Fibroblast of upper back skin (primary cell): ENCODE data around the gene AKAP13.

Source experiments
- DNase-seq: peaks from one replicate; pipeline ENCODE4 v3.0.0-alpha.2; 2013

The AKAP13 gene

GRCh38 chr15:85543741-85544155 lies 163.3 kb downstream of the AKAP13 start:
- DNase-seq = no peak

GRCh38 chr15:85545185-85545584 lies 164.8 kb downstream of the AKAP13 start:
- no peak for DNase-seq

- DNase-seq = no peak
These were observed 165.3 kb downstream of the AKAP13 start for GRCh38 chr15:85545752-85546151.

DNA sequence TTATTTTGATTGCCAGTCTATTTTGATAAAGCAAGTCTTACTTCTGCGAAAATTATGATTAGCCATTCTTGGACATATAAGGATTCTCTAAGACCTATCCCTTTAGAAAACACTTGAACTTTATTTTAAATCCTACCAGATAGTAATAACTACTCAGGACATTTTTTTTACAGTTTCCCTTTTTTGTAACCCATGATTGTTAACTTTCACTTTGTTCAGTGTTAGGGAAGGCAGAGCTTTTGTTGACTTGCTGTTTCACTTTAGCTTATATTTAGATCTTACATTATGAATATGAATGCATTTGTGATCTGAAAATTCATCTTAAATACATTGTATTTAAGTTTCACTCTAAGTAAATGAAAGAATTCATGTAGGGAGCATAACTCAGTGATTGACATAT lies 167.0 kb downstream of the AKAP13 start:
- DNase-seq = no peak

GRCh38 chr15:85550283-85550682 lies 169.9 kb downstream of the AKAP13 start:
- no peak for DNase-seq

DNA sequence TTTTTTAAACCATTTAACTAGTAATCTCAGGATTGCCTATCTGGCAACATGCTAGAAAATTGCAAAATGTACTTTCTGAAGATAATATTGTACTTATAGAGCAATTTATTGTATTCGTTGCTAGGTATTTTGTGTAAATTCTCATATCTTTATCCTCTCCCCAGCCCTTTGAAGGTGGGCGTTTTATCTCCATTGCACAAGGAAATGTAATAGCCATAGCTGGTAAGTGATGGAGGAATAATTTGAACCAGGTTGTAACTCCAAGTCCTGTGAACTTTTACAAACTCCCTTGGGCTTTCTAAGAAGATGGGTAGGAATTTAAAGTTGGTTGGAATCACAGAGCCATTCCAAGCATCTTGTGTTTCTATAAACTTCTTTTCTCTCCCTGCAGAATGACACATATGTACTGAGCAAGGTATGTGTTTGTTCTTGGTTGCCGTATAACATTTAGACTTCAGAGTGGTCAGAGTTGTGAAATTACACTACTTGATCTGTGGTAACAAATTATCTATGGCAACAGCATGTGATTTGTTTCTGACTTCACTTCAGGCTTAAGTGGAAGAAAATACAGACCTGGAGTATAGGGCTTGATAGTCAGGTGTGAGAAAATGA lies 170.9 kb downstream of the AKAP13 start:
- DNase-seq = peak; percentile 30

GRCh38 chr15:85554852-85555521 lies 174.6 kb downstream of the AKAP13 start:
- DNase-seq = no peak

GRCh38 chr15:85555875-85556617 lies 175.6 kb downstream of the AKAP13 start:
- no peak for DNase-seq

DNA sequence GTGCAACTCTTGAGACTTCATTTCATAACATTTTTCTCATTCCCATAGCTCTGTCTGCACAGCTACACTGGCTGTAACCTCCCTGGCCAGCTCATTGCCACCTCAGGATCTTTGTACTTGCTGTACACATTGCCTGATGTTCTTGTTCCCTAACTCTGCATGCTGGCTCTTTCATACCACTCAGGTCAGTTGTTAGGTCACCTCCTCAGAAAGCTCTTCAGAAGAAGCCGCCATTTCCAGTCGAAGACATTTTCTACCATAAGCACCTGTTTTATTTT lies 176.2 kb downstream of the AKAP13 start:
- DNase-seq = no peak

GRCh38 chr15:85557385-85557784 lies 177.0 kb downstream of the AKAP13 start:
- no peak for DNase-seq

DNA sequence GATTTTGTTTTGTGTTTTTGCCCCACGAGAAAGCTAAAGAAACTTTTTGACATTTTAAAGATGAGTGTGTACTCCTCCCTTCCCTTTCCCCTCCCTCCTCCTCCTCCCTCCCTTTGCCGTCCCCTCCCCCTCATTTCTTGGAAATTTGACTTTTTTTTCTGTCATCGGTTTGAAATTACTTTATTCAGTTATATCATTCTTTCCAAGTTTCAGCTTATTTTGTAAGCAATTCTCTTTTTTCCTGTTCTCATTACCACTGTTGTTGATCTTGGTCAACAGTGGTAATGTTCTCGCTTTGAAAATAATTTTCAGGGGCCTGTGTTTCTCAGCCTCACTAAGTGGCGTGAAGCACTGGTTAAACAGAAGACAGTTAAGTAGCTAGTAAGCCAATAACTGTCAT lies 178.4 kb downstream of the AKAP13 start:
- no peak for DNase-seq

- DNase-seq = no peak
These were observed 179.1 kb downstream of the AKAP13 start for GRCh38 chr15:85559530-85559929.

DNA sequence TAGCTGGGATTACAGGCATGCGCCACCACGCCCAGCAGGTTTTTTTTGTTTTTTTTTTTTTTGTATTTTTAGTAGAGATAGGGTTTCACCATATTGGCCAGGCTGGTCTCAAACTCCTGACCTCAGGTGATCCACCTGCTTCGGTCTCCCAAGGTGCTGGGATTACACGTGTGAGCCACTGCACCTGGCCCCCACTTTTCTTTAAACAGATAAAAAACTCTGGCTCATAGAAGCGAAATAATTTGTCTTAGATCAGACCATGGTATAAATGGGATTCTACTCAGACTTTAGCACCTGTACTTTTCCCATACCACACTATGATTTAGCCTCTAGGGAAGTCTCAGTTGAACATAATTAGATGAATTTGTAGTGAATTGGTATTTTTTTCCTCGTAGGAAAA lies 182.4 kb downstream of the AKAP13 start:
- DNase-seq = no peak

GRCh38 chr15:85563328-85563727 lies 182.9 kb downstream of the AKAP13 start:
- peak; percentile 35 for DNase-seq

- no peak for DNase-seq
These were observed 183.3 kb downstream of the AKAP13 start for GRCh38 chr15:85563731-85564130.

DNA sequence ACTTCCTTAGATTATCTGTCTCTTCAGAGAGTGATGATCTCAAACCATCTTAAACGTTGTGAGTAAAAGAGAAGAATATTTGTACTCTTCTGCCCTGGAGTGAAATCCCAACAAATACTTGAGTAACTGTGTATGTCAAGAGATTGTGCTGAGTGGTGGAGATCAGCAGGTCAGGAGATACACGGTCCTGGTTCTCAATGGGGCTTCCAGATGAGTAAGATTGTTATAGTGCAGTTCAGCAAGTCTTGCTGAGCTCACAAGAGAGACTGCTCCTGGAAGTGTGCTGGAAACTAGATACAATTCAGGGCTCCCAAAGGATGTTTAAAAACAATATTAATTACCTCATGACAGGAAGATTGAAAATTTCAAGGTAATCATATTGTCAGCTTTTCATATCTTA lies 184.3 kb downstream of the AKAP13 start:
- no peak for DNase-seq

GRCh38 chr15:85568261-85568808 lies 187.9 kb downstream of the AKAP13 start:
- peak; percentile 32 for DNase-seq

- no peak for DNase-seq
These were observed 189.9 kb downstream of the AKAP13 start for GRCh38 chr15:85570336-85570735.

DNA sequence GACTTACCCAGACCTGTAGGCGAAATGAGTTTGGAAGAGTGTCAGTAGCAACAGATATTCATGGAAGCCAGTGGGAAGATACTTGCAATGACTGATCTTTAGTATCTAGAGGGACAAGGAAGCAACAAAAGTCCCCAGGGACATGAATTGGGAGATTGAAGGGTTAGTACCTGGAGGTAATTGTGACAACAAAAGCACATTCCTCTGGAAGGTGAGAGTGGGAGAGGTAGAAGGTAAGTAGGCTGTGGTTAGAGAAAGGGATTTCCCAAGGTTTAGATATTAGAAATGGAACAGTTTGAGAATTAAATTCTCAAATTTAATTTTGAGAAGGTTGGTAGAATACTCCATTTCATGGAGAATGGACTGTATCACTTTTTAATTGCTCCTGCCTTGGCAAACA lies 191.4 kb downstream of the AKAP13 start:
- no peak for DNase-seq

- no peak for DNase-seq
These were observed 196.0 kb downstream of the AKAP13 start for GRCh38 chr15:85576392-85576791.

DNA sequence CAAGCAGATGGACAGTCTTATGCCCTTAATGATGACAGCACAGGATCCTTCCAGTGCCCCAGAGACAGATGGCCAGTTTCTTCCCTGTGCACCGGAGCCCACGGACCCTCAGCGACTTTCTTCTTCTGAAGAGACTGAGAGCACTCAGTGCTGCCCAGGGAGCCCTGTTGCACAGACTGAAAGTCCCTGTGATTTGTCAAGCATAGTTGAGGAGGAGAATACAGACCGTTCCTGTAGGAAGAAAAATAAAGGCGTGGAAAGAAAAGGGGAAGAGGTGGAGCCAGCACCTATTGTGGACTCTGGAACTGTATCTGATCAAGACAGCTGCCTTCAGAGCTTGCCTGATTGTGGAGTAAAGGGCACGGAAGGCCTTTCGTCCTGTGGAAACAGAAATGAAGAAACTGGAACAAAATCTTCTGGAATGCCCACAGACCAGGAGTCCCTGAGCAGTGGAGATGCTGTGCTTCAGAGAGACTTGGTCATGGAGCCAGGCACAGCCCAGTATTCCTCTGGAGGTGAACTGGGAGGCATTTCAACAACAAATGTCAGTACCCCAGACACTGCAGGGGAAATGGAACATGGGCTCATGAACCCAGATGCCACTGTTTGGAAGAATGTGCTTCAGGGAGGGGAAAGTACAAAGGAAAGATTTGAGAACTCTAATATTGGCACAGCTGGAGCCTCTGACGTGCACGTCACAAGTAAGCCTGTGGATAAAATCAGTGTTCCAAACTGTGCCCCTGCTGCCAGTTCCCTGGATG lies 198.7 kb downstream of the AKAP13 start:
- no peak for DNase-seq

DNA sequence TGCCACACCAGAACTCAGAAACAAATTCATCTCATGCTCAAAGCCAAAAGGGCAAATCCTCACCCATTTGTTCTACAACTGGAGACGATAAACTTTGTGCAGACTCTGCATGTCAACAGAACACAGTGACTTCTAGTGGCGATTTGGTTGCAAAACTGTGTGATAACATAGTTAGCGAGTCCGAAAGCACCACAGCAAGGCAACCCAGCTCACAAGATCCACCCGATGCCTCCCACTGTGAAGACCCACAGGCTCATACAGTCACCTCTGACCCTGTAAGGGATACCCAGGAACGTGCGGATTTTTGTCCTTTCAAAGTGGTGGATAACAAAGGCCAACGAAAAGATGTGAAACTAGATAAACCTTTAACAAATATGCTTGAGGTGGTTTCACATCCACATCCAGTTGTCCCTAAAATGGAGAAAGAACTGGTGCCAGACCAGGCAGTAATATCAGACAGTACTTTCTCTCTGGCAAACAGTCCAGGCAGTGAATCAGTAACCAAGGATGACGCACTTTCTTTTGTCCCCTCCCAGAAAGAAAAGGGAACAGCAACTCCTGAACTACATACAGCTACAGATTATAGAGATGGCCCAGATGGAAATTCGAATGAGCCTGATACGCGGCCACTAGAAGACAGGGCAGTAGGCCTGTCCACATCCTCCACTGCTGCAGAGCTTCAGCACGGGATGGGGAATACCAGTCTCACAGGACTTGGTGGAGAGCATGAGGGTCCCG lies 199.7 kb downstream of the AKAP13 start:
- no peak for DNase-seq

DNA sequence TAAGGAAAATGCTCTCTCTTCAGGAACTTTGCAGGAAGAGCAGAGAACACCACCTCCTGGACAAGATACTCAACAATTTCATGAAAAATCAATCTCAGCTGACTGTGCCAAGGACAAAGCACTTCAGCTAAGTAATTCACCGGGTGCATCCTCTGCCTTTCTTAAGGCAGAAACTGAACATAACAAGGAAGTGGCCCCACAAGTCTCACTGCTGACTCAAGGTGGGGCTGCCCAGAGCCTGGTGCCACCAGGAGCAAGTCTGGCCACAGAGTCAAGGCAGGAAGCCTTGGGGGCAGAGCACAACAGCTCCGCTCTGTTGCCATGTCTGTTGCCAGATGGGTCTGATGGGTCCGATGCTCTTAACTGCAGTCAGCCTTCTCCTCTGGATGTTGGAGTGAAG lies 200.5 kb downstream of the AKAP13 start:
- DNase-seq = no peak
